ENCODE results near the gene SGPL1. TPM values are rescaled to one million over a fixed set of nuclear protein-coding genes. Genes with fewer than 3 reads are reported as not detected.

SGPL1 gene
- total and polyA plus RNA-seq, 2 of the 8 experiments (the other 6 are each of a cell fraction or from before 2014, with no cell fraction given), result 20.5 to 51.6 TPM

- Histone ChIP-seq H3K14ac (ENCODE audit: insufficient read length) (no peak overlapping the region), H3K79me2 (ENCODE audit: control insufficient read depth in 1 of 2, insufficient read depth in 2 of 2, low read length in 2 of 2) (no peaks in the 10 kb centered on the region), H3K23me2 (ENCODE audit: low read depth, low read length) (no peaks in the 10 kb centered on the region), H2AFZ (ENCODE audit: low read length) (no peak overlapping the region), H3K4me2 (ENCODE audit: insufficient read depth in 1 of 2, low read depth in 2 of 2, low read length in 2 of 2) (no peak overlapping the region), H3K79me1 (ENCODE audit: low read depth, low read length) (no peaks in the 10 kb centered on the region), H4K5ac (ENCODE audit: insufficient read length, low read depth, low read length) (no peak overlapping the region), H2BK120ac (replicated peaks; ENCODE audit: low read depth, low read length) (no peak overlapping the region), H3K4me1 (replicated peaks in 1 of 4; ENCODE audit: control insufficient read depth in 3 of 4, insufficient read depth in 4 of 4, low read length in 3 of 4) (peaks cover 0 to 3% (median 0%) of the 10 kb centered on the region in 4 experiments; a peak in 2 of 7 replicates), H2BK15ac (ENCODE audit: low read length) (no peak overlapping the region), H2AK5ac (ENCODE audit: low read depth, low read length) (no peak overlapping the region), H3K4me3 (ENCODE audit: extremely low read depth in 1 of 4, insufficient read depth in 2 of 4, low read depth in 3 of 4, low read length in 4 of 4) (no peak overlapping the region), H3K36me3 (ENCODE audit: control insufficient read depth in 2 of 4, insufficient read depth in 4 of 4, low read length in 3 of 4) (no peaks in the 10 kb centered on the region), H3K18ac (ENCODE audit: extremely low read depth, low read length) (no peak overlapping the region), H2BK5ac (ENCODE audit: low read depth, low read length) (no peak overlapping the region), H3K4ac (replicated peaks; ENCODE audit: insufficient read length, low read depth, low read length) (no peak overlapping the region), H3K9me3 (ENCODE audit: insufficient read depth in 2 of 2, low read depth in 1 of 2, low read length in 1 of 2) (no peaks in the 10 kb centered on the region), H2BK20ac (ENCODE audit: low read length) (no peak overlapping the region; the same call in 1 of the 2 replicates), H2BK12ac (ENCODE audit: low read depth, low read length) (no peak overlapping the region), H4K8ac (ENCODE audit: extremely low read depth, insufficient read depth, low read length) (no peak overlapping the region), H4K91ac (replicated peaks; ENCODE audit: insufficient read length, low read length) (no peak overlapping the region), H3K56ac (replicated peaks; ENCODE audit: insufficient read length, low read depth, low read length) (no peak overlapping the region), H3K9ac (replicated peaks in 1 of 4; ENCODE audit: extremely low read depth in 1 of 4, low read depth in 3 of 4, low read length in 3 of 4) (no peak overlapping the region), H4K20me1 (replicated peaks in 1 of 2; ENCODE audit: control insufficient read depth in 1 of 2, insufficient read depth in 2 of 2, low read length in 2 of 2) (no peaks in the 10 kb centered on the region), H3K23ac (ENCODE audit: insufficient read length) (no peak overlapping the region), H3K27ac (ENCODE audit: low read depth, low read length) (no peak overlapping the region; the same call in 1 of the 2 replicates), H3K27me3 (replicated peaks in 1 of 4; ENCODE audit: control insufficient read depth in 3 of 4, extremely low read depth in 1 of 4, insufficient read depth in 3 of 4, low read length in 3 of 4) (no peaks in the 10 kb centered on the region)
- FAIRE-seq (no peak), DNase-seq (ENCODE audit: low read depth in 1 of 2, low spot score in 2 of 2) (no peak)
- 95% methylated on average over 4 of the region's 4 CpGs; no CpG with 5 or more reads in 1 of the 2 experiments for WGBS, 2 experiments (ENCODE audit: extremely low coverage in 1 of 2, insufficient coverage in 1 of 2, insufficient read length in 1 of 2, insufficient replicate concordance in 2 of 2, low coverage in 1 of 2, low lambda C conversion rate in 2 of 2, missing lambda C conversion rate in 1 of 2)
- ChIA-PET CTCF (ENCODE audit: partially characterized antibody) (no interaction called here), POLR2A (ENCODE audit: partially characterized antibody) (interaction anchor here (0.7 kb wide), 1 partner anchor 9 kb away, joined by 3 read pairs; no protein-coding TSS in a partner anchor)
- TF ChIP-seq RFX5 (IDR thresholded peaks at IDR 0.05; ENCODE audit: borderline replicate concordance, low read depth, low read length), result no peak
- TF ChIP-seq RXRA (IDR thresholded peaks at IDR 0.05; ENCODE audit: insufficient read depth, low read depth, low read length), result no peak
- TF ChIP-seq KDM5A (IDR thresholded peaks at IDR 0.05; ENCODE audit: low read length), result no peak
- TF ChIP-seq CTBP2 (IDR thresholded peaks at IDR 0.05; ENCODE audit: borderline replicate concordance, insufficient read depth, insufficient read length, low read length), result no peak
- TF ChIP-seq RNF2 (IDR thresholded peaks at IDR 0.05; ENCODE audit: borderline replicate concordance, low read depth, low read length, missing control alignments, poor library complexity, severe bottlenecking), result no peak
- TF ChIP-seq, protein P1, sequence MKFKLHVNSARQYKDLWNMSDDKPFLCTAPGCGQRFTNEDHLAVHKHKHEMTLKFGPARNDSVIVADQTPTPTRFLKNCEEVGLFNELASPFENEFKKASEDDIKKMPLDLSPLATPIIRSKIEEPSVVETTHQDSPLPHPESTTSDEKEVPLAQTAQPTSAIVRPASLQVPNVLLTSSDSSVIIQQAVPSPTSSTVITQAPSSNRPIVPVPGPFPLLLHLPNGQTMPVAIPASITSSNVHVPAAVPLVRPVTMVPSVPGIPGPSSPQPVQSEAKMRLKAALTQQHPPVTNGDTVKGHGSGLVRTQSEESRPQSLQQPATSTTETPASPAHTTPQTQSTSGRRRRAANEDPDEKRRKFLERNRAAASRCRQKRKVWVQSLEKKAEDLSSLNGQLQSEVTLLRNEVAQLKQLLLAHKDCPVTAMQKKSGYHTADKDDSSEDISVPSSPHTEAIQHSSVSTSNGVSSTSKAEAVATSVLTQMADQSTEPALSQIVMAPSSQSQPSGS (IDR thresholded peaks at IDR 0.05; ENCODE audit: low read length), result no peak
- no peak for TF ChIP-seq GTF2F1 (IDR thresholded peaks at IDR 0.05; ENCODE audit: borderline replicate concordance, low read depth, low read length)
- TF ChIP-seq ASH2L (IDR thresholded peaks at IDR 0.05; ENCODE audit: low read length), result no peak
- no peak for TF ChIP-seq NANOG (IDR thresholded peaks at IDR 0.05; ENCODE audit: insufficient read depth, low read depth, low read length, poor library complexity, severe bottlenecking)
These were observed 35.0 kb upstream of the SGPL1 start for GRCh38 chr10:70780772-70781171.
